HG02885 (cell line): ENCODE results near the gene ETFDH.
A peak's percentile ranks its signal among the peaks of the same experiment; 100 is the strongest.
"Not testable (repeated sequence)": the region's sequence is repeated elsewhere in the genome, so short reads cannot be mapped to it uniquely, and the experiment has no call there.

Experiments
- ATAC-seq: cut with Tn5 transposase; IDR thresholded peaks from one replicate; pipeline ENCODE4 v1.9.1; 2021; ENCODE audit warnings: mild to moderate bottlenecking; ENCODE audit not compliant: unreplicated experiment, poor library complexity

The ETFDH gene

GRCh38 chr4:158676076-158676475 is 4.0 kb downstream of the ETFDH start:
- no peak for ATAC-seq

- no peak for ATAC-seq
Observed at GRCh38 chr4:158678767-158679166, 6.7 kb downstream of the ETFDH start.

- no peak for ATAC-seq
Observed at GRCh38 chr4:158681629-158682028, 9.5 kb downstream of the ETFDH start.

- ATAC-seq: no peak
Observed at GRCh38 chr4:158682066-158682465, 10.0 kb downstream of the ETFDH start.

GRCh38 chr4:158688813-158689212 is 16.7 kb downstream of the ETFDH start:
- no peak for ATAC-seq

- ATAC-seq: no peak
Observed at GRCh38 chr4:158704274-158704673, 32.2 kb downstream of the ETFDH start.

- no peak for ATAC-seq
Observed at GRCh38 chr4:158710814-158711213, 38.7 kb downstream of the ETFDH start.

- not testable (repeated sequence) for ATAC-seq
Observed at GRCh38 chr4:158712622-158713021, 40.5 kb downstream of the ETFDH start.

- no peak for ATAC-seq
Observed at GRCh38 chr4:158714937-158715336, 42.8 kb downstream of the ETFDH start.

GRCh38 chr4:158715802-158716201 is 43.7 kb downstream of the ETFDH start:
- ATAC-seq: no peak

GRCh38 chr4:158721680-158722079 is 49.6 kb downstream of the ETFDH start:
- no peak for ATAC-seq

GRCh38 chr4:158722291-158722916 is 50.3 kb downstream of the ETFDH start:
- peak; percentile 18 for ATAC-seq

GRCh38 chr4:158722917-158723793 is 51.1 kb downstream of the ETFDH start, which contains the start of gene PPID:
Gene PPID (minus strand): TSS chr4:158723396. CDS start chr4:158723288, 108 bp downstream.
- ATAC-seq: peak; percentile 99

- ATAC-seq: no peak
Observed at GRCh38 chr4:158724637-158725036, 52.5 kb downstream of the ETFDH start.

- ATAC-seq: no peak
Observed at GRCh38 chr4:158726633-158727032, 54.5 kb downstream of the ETFDH start.

GRCh38 chr4:158728236-158728635 is 56.1 kb downstream of the ETFDH start:
- no peak for ATAC-seq

- ATAC-seq: peak; percentile 80
Observed at GRCh38 chr4:158729716-158730559, 57.8 kb downstream of the ETFDH start.

GRCh38 chr4:158738866-158739265 is 66.8 kb downstream of the ETFDH start:
- ATAC-seq: no peak

GRCh38 chr4:158739600-158739999 is 67.5 kb downstream of the ETFDH start:
- ATAC-seq: no peak

GRCh38 chr4:158741326-158742021 is 69.4 kb downstream of the ETFDH start:
- ATAC-seq: no peak
